ENCODE measurements around the gene PRSS38. TPM values are rescaled to one million over a fixed set of nuclear protein-coding genes. Genes with fewer than 3 reads are reported as not detected.

The PRSS38 gene
- total RNA-seq, 1 donor from 2014 or later: not detected

Other genes with a start within 250 kb of the PRSS38 start
- 22.2 and 36.3 TPM in 2 replicates for gene JMJD4, start 80.4 kb upstream of the PRSS38 start, total RNA-seq
- 44.1 and 65.5 TPM in 2 replicates for gene SNAP47, start 80.2 kb upstream of the PRSS38 start, total RNA-seq
- gene WNT9A, start 132.3 kb downstream of the PRSS38 start, total RNA-seq: 0.89 and 1.6 TPM in 2 replicates
- not detected in 2 replicates for gene WNT3A, start 191.3 kb downstream of the PRSS38 start, total RNA-seq